ENCODE results near the gene DPP9. TPM values are rescaled to one million over a fixed set of nuclear protein-coding genes. Genes with fewer than 3 reads are reported as not detected.
A peak's percentile ranks its signal among the peaks of the same experiment; 100 is the strongest.

Gene DPP9
- total and polyA plus RNA-seq, 2 of the 13 experiments (the other 11 are each of a cell fraction or from before 2014, with no cell fraction given), result 8.4 to 25.8 TPM

- TF ChIP-seq RFX3 (CRISPR knock-in tag; IDR thresholded peaks at IDR 0.05) (peak; percentile 69), HOXD1 (CRISPR knock-in tag; IDR thresholded peaks at IDR 0.05) (no peak), ZBTB42 (CRISPR knock-in tag; IDR thresholded peaks at IDR 0.05) (no peak), FOXO1 (CRISPR knock-in tag; IDR thresholded peaks at IDR 0.05) (0 out of 2 replicates have a peak, but pooled peaks have one; percentile 28), TFE3 (CRISPR knock-in tag; IDR thresholded peaks at IDR 0.05) (no peak), ZNF883 (CRISPR knock-in tag; IDR thresholded peaks at IDR 0.05; ENCODE audit: not compliant biosample characterization) (no peak), ZC3H13 (CRISPR knock-in tag; IDR thresholded peaks at IDR 0.05) (0 out of 2 replicates have a peak, but pooled peaks have one; percentile 37), ZNF790 (CRISPR knock-in tag; IDR thresholded peaks at IDR 0.05; ENCODE audit: borderline replicate concordance) (no peak), HBP1 (CRISPR knock-in tag; IDR thresholded peaks at IDR 0.05; ENCODE audit: low read depth) (peak; percentile 60; the same call in 1 of the 2 replicates), ZNF280B (CRISPR knock-in tag; IDR thresholded peaks at IDR 0.05; ENCODE audit: borderline replicate concordance) (no peak), ZNF207 (IDR thresholded peaks at IDR 0.05; ENCODE audit: borderline replicate concordance) (no peak), KLF9 (CRISPR knock-in tag; IDR thresholded peaks at IDR 0.05; ENCODE audit: low read depth) (no peak), HNRNPUL1 (IDR thresholded peaks at IDR 0.05; ENCODE audit: low read depth, low read length) (no peak), BRF2 (CRISPR knock-in tag; IDR thresholded peaks at IDR 0.05) (no peak), HNF4G (IDR thresholded peaks at IDR 0.05; ENCODE audit: borderline replicate concordance, low read depth, low read length) (no peak), HNF4G (CRISPR knock-in tag; IDR thresholded peaks at IDR 0.05; ENCODE audit: borderline replicate concordance, low read depth) (no peak), MTF2 (CRISPR knock-in tag; IDR thresholded peaks at IDR 0.05; ENCODE audit: borderline replicate concordance) (no peak), DZIP1 (CRISPR knock-in tag; IDR thresholded peaks at IDR 0.05) (0 out of 2 replicates have a peak, but pooled peaks have one; percentile 14), MBNL3 (CRISPR knock-in tag; conservative IDR thresholded peaks at IDR 0.05) (no peak), ZNF672 (CRISPR knock-in tag; IDR thresholded peaks at IDR 0.05) (no peak)
Measured at GRCh38 chr19:4640247-4641000, 83.2 kb downstream of the DPP9 start (continued).
